22Rv1 (cell line): Measurements from ENCODE around the gene HOXD11.

Experiments used
- ZFX ChIP-seq: fragments of 450-650 bp; IDR thresholded peaks from 2 replicates; pipeline ENCODE4 v1.6.1; 2017; ENCODE audit warnings: antibody characterized with exemption, borderline replicate concordance
- TF ChIP-seq, protein P1 (sequence below): fragments of 450-650 bp; IDR thresholded peaks from 2 replicates; pipeline ENCODE4 v1.5.1; 2017; ENCODE audit warnings: mild to moderate bottlenecking

DNA sequence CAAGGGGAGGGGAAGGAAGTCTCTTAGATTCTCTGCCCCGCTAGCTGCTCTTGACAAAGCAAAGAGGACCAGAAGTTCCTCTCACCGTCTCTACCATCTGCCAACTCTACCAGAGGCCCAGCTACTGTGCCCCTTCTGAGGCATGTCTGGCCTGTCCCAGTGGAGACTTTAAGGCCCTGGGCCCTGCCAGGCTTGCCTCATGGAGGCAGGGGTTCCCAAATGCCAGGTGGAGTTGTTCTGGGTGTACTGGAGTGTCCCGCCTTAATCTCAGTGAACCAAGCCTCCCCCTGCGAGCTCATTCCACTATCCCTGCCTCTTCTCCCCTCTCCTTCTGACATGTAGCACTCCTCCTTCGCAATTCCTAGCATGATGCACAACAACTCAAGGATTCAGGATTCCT is 5.2 kb upstream of the HOXD11 start:
- no peak for TF ChIP-seq ZFX
- TF ChIP-seq, protein P1, sequence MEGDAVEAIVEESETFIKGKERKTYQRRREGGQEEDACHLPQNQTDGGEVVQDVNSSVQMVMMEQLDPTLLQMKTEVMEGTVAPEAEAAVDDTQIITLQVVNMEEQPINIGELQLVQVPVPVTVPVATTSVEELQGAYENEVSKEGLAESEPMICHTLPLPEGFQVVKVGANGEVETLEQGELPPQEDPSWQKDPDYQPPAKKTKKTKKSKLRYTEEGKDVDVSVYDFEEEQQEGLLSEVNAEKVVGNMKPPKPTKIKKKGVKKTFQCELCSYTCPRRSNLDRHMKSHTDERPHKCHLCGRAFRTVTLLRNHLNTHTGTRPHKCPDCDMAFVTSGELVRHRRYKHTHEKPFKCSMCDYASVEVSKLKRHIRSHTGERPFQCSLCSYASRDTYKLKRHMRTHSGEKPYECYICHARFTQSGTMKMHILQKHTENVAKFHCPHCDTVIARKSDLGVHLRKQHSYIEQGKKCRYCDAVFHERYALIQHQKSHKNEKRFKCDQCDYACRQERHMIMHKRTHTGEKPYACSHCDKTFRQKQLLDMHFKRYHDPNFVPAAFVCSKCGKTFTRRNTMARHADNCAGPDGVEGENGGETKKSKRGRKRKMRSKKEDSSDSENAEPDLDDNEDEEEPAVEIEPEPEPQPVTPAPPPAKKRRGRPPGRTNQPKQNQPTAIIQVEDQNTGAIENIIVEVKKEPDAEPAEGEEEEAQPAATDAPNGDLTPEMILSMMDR = no peak
